PC-9 (cell line): ENCODE measurements around the gene LIPC.

Source experiments
- EZH2 ChIP-seq: fragments of 200-600 bp; sonication (generic); IDR thresholded peaks from 2 replicates; pipeline ENCODE4 v1.8.0; 2017; ENCODE audit warnings: antibody characterized with exemption, low read depth
- TF ChIP-seq, protein P1 (sequence below): fragments of 200-600 bp; sonication (generic); conservative IDR thresholded peaks from 2 replicates; pipeline ENCODE4 v1.6.1; 2017; ENCODE audit warnings: mixed run types, antibody characterized with exemption, mild to moderate bottlenecking, moderate library complexity

DNA sequence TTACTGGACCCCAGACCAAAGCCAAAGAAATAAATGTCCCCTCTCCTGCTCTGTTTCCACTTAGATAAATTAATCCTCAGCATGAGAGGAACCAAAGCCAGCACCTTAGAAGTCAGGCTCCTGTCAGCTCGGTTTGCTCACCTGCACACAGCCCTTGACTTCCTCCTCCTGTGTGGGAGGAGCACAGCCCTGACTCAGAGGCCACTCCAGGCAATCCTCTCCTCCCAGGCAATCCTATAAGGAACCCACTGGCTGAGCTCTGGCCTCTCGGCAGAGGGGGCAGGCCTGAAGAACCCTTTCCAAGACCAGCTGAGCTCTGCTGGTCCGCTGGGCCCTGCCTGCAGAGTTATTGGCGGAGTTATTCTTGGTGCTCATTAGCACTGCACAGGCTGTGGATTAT is 30.8 kb downstream of the LIPC start:
- TF ChIP-seq, protein P1, sequence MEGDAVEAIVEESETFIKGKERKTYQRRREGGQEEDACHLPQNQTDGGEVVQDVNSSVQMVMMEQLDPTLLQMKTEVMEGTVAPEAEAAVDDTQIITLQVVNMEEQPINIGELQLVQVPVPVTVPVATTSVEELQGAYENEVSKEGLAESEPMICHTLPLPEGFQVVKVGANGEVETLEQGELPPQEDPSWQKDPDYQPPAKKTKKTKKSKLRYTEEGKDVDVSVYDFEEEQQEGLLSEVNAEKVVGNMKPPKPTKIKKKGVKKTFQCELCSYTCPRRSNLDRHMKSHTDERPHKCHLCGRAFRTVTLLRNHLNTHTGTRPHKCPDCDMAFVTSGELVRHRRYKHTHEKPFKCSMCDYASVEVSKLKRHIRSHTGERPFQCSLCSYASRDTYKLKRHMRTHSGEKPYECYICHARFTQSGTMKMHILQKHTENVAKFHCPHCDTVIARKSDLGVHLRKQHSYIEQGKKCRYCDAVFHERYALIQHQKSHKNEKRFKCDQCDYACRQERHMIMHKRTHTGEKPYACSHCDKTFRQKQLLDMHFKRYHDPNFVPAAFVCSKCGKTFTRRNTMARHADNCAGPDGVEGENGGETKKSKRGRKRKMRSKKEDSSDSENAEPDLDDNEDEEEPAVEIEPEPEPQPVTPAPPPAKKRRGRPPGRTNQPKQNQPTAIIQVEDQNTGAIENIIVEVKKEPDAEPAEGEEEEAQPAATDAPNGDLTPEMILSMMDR: no peak
- TF ChIP-seq EZH2: no peak
